Stimulated activated CD4-positive, alpha-beta T cell treated with anti-CD3 and anti-CD28 coated beads, Interleukin-2, amount 100 ng/mL, for 24 hours (primary cell): Measurements from ENCODE around the gene FAM98C.

Source experiments
- DNase-seq, 2 donors: peaks; one replicate each; pipeline ENCODE4 v3.0.0-alpha.2; 2020

FAM98C gene

GRCh38 chr19:38457690-38458405 is 55.0 kb downstream of the FAM98C start:
- no peak for DNase-seq
